ENCODE data around the gene RASA1. TPM values are rescaled to one million over a fixed set of nuclear protein-coding genes. Genes with fewer than 3 reads are reported as not detected.

The RASA1 gene
- total and polyA plus RNA-seq, 2 experiments from 2014 or later, result 9.3 to 35.0 TPM

DNA sequence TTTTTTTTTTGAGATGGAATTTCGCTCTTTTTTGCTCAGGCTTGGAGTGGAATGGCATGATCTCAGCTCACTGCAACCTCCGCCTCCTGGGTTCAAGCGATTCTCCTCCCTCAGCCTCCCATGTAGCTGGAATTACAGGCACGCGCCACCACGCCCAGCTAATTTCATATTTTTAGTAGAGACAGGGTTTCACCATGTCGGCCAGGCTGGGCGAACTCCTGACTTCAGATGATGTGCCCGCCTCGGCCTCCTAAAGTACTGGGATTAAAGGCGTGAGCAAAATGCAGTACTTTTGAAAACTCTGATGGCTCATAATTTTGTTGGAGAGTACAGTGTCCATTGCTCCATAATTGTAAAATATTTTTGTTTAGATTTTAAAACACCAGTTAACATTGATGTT, 92.4 kb downstream of the RASA1 start:
- Histone ChIP-seq H3F3A (replicated peaks; ENCODE audit: low read depth) (no peaks in the 10 kb centered on the region), H4K20me1 (replicated peaks; ENCODE audit: insufficient read depth) (no peaks in the 10 kb centered on the region), H2AFZ (no peak overlapping the region), H3K36me3 (ENCODE audit: insufficient read depth) (no peaks in the 10 kb centered on the region), H3K79me2 (replicated peaks; ENCODE audit: insufficient read depth) (no peaks in the 10 kb centered on the region), H3K4me1 (ENCODE audit: insufficient read depth) (peaks cover 18% of the 10 kb centered on the region; the same call in 1 of the 2 replicates), H3K4me2 (no peak overlapping the region), H3K27ac (ENCODE audit: low read depth) (no peak overlapping the region), H3K9me2 (ENCODE audit: insufficient read depth) (no peaks in the 10 kb centered on the region), H3K4me3 (no peak overlapping the region), H3K27me3 (ENCODE audit: insufficient read depth) (no peaks in the 10 kb centered on the region)
- DNase-seq (ENCODE audit: low spot score), result no peak
- Mint-ChIP-seq H3K4me1 (peaks cover 17% of the 10 kb centered on the region; the same call in 2 of the 3 replicates), H3K36me3 (ENCODE audit: low read depth) (peaks cover 5% of the 10 kb centered on the region; the same call in 1 of the 3 replicates), H3K27ac (no peak overlapping the region), H3K4me3 (no peak overlapping the region), H3K9me3 (no peaks in the 10 kb centered on the region), H3K27me3 (ENCODE audit: insufficient read depth, low read depth, poor library complexity) (no peaks in the 10 kb centered on the region)
- no peak for ATAC-seq
- TF ChIP-seq POLR2AphosphoS5 (IDR thresholded peaks at IDR 0.05; ENCODE audit: low read depth) (no peak), CREB1 (CRISPR knock-in tag; IDR thresholded peaks at IDR 0.05; ENCODE audit: low read depth) (no peak), JUNB (IDR thresholded peaks at IDR 0.05; ENCODE audit: unreplicated experiment) (no peak), ETS1 (IDR thresholded peaks at IDR 0.05) (no peak), REST (IDR thresholded peaks at IDR 0.05; ENCODE audit: unreplicated experiment) (no peak), ZNF114 (CRISPR knock-in tag; IDR thresholded peaks at IDR 0.05) (no peak), EZH2phosphoT487 (IDR thresholded peaks at IDR 0.05; ENCODE audit: unreplicated experiment) (no peak), STAT1 (IDR thresholded peaks at IDR 0.05; ENCODE audit: unreplicated experiment) (no peak), CTCF (conservative IDR thresholded peaks at IDR 0.05; ENCODE audit: low read depth in 2 of 2) (no peak), ZNF331 (CRISPR knock-in tag; IDR thresholded peaks at IDR 0.05; ENCODE audit: low read depth) (no peak), EZH2 (IDR thresholded peaks at IDR 0.05; ENCODE audit: low read depth, unreplicated experiment) (no peak), NANOG (IDR thresholded peaks at IDR 0.05; ENCODE audit: borderline replicate concordance) (no peak)
- TF ChIP-seq, protein P1, sequence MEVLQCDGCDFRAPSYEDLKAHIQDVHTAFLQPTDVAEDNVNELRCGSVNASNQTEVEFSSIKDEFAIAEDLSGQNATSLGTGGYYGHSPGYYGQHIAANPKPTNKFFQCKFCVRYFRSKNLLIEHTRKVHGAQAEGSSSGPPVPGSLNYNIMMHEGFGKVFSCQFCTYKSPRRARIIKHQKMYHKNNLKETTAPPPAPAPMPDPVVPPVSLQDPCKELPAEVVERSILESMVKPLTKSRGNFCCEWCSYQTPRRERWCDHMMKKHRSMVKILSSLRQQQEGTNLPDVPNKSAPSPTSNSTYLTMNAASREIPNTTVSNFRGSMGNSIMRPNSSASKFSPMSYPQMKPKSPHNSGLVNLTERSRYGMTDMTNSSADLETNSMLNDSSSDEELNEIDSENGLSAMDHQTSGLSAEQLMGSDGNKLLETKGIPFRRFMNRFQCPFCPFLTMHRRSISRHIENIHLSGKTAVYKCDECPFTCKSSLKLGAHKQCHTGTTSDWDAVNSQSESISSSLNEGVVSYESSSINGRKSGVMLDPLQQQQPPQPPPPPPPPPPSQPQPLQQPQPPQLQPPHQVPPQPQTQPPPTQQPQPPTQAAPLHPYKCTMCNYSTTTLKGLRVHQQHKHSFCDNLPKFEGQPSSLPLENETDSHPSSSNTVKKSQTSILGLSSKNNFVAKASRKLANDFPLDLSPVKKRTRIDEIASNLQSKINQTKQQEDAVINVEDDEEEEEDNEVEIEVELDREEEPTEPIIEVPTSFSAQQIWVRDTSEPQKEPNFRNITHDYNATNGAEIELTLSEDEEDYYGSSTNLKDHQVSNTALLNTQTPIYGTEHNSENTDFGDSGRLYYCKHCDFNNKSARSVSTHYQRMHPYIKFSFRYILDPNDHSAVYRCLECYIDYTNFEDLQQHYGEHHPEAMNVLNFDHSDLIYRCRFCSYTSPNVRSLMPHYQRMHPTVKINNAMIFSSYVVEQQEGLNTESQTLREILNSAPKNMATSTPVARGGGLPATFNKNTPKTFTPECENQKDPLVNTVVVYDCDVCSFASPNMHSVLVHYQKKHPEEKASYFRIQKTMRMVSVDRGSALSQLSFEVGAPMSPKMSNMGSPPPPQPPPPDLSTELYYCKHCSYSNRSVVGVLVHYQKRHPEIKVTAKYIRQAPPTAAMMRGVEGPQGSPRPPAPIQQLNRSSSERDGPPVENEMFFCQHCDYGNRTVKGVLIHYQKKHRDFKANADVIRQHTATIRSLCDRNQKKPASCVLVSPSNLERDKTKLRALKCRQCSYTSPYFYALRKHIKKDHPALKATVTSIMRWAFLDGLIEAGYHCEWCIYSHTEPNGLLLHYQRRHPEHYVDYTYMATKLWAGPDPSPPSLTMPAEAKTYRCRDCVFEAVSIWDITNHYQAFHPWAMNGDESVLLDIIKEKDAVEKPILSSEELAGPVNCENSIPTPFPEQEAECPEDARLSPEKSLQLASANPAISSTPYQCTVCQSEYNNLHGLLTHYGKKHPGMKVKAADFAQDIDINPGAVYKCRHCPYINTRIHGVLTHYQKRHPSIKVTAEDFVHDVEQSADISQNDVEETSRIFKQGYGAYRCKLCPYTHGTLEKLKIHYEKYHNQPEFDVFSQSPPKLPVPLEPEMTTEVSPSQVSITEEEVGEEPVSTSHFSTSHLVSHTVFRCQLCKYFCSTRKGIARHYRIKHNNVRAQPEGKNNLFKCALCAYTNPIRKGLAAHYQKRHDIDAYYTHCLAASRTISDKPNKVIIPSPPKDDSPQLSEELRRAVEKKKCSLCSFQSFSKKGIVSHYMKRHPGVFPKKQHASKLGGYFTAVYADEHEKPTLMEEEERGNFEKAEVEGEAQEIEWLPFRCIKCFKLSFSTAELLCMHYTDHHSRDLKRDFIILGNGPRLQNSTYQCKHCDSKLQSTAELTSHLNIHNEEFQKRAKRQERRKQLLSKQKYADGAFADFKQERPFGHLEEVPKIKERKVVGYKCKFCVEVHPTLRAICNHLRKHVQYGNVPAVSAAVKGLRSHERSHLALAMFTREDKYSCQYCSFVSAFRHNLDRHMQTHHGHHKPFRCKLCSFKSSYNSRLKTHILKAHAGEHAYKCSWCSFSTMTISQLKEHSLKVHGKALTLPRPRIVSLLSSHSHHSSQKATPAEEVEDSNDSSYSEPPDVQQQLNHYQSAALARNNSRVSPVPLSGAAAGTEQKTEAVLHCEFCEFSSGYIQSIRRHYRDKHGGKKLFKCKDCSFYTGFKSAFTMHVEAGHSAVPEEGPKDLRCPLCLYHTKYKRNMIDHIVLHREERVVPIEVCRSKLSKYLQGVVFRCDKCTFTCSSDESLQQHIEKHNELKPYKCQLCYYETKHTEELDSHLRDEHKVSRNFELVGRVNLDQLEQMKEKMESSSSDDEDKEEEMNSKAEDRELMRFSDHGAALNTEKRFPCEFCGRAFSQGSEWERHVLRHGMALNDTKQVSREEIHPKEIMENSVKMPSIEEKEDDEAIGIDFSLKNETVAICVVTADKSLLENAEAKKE (CRISPR knock-in tag; IDR thresholded peaks at IDR 0.05), result no peak
